Fibroblast of lung (primary cell): ENCODE measurements around the gene CDK2. TPM values are rescaled to one million over a fixed set of nuclear protein-coding genes. Genes with fewer than 3 reads are reported as not detected.
"Not testable (repeated sequence)": the region's sequence is repeated elsewhere in the genome, so short reads cannot be mapped to it uniquely, and the experiment has no call there.

ENCODE experiments used
- DNase-seq, 2 donors: peaks; one replicate each; pipeline versions ENCODE4 v3.0.0 to v3.0.0-alpha.2; 2010; ENCODE audit warnings: low read depth in 2 of 2
- H2AFZ ChIP-seq: 2 replicates; pipeline ENCODE4 v1.5.1; 2012; ENCODE audit warnings: low read length, control low read depth, inconsistent platforms
- H3K27ac ChIP-seq: 2 replicates; pipeline ENCODE4 v1.5.1; 2011; ENCODE audit warnings: low read length, control low read depth; ENCODE audit not compliant: insufficient read depth
- H3K27me3 ChIP-seq: 2 replicates; pipeline ENCODE4 v1.5.1; 2011; ENCODE audit warnings: mild to moderate bottlenecking, low read length; ENCODE audit not compliant: control insufficient read depth, insufficient read depth
- H3K36me3 ChIP-seq: 2 replicates; pipeline ENCODE4 v1.5.1; 2011; ENCODE audit warnings: low read length; ENCODE audit not compliant: control insufficient read depth, insufficient read depth
- H3K4me1 ChIP-seq: 2 replicates; pipeline ENCODE4 v1.5.1; 2011; ENCODE audit warnings: low read length; ENCODE audit not compliant: control insufficient read depth, insufficient read depth; ENCODE audit errors: extremely low read depth
- H3K4me2 ChIP-seq: 2 replicates; pipeline ENCODE4 v1.5.1; 2011; ENCODE audit warnings: low read length, control low read depth; ENCODE audit not compliant: insufficient read depth; ENCODE audit errors: extremely low read depth
- H3K4me3 ChIP-seq, 4 experiments: fragments of 200-600 bp in 1 of 4; sonication (generic) in 1 of 4; replicated peaks in 1 of 4; 2 replicates each; pipeline ENCODE4 v1.5.1; 2011 to 2016; ENCODE audit warnings: low read length in 4 of 4, low read depth in 3 of 4, mild to moderate bottlenecking in 3 of 4, control low read depth in 2 of 4, inconsistent platforms in 1 of 4, mixed read lengths in 1 of 4; ENCODE audit not compliant: insufficient read depth in 1 of 4; ENCODE audit errors: control extremely low read depth in 1 of 4
- H3K79me2 ChIP-seq: 2 replicates; pipeline ENCODE4 v1.5.1; 2012; ENCODE audit warnings: mild to moderate bottlenecking, low read length, inconsistent platforms; ENCODE audit not compliant: control insufficient read depth, insufficient read depth
- H3K9ac ChIP-seq: 2 replicates; pipeline ENCODE4 v1.5.1; 2011; ENCODE audit warnings: mild to moderate bottlenecking, low read length, control low read depth; ENCODE audit not compliant: insufficient read depth
- H3K9me3 ChIP-seq: 2 replicates; pipeline ENCODE4 v1.5.1; 2012; ENCODE audit warnings: low read depth, low read length; ENCODE audit not compliant: control insufficient read depth, insufficient read depth
- H4K20me1 ChIP-seq: 2 replicates; pipeline ENCODE4 v1.5.1; 2011; ENCODE audit warnings: low read length; ENCODE audit not compliant: control insufficient read depth, insufficient read depth; ENCODE audit errors: extremely low read depth
- CTCF ChIP-seq, 2 donors: IDR thresholded peaks in 1 of 2; conservative IDR thresholded peaks in 1 of 2; 1 replicate in 1 of 2; 2 replicates in 1 of 2; pipeline ENCODE4 v1.5.1; 2011 to 2012; ENCODE audit warnings: low read length in 2 of 2, control low read depth in 1 of 2, inconsistent platforms in 1 of 2, low read depth in 1 of 2, mild to moderate bottlenecking in 1 of 2
- EZH2 ChIP-seq: IDR thresholded peaks from 2 replicates; pipeline ENCODE4 v1.5.1; 2012; ENCODE audit warnings: low read length, control low read depth, mild to moderate bottlenecking; ENCODE audit errors: missing control alignments
- polyA plus RNA-seq, 2 donors: library from polyadenylated mRNA; depleted of rRNA in 1 of 2; stranded (reverse) in 1 of 2; unstranded in 1 of 2; fragments of >200 nt; gene quantifications; 2 replicates each; pipeline ENCODE4 v1.2.1, GENCODE V29; 2011 to 2012; ENCODE audit warnings: missing spikeins in 1 of 2
- total RNA-seq: library from RNA; depleted of rRNA; stranded (reverse); fragments of >200 nt; gene quantifications from 2 replicates; pipeline ENCODE4 v1.2.1, GENCODE V29; 2014

The CDK2 gene
- total and polyA plus RNA-seq, 2 donors (not counting 1 experiment from before 2014, with no cell fraction given) = 12.7 to 32.5 TPM

GRCh38 chr12:55996201-55996714, 29.6 kb downstream of the CDK2 start:
- no peak overlapping the region for H3K9ac ChIP-seq
- H3K27ac ChIP-seq = peak overlapping the region; percentile 11
- DNase-seq = peak; percentile 42 to 79
- H3K9me3 ChIP-seq = no peaks in the 10 kb centered on the region
- peak overlapping the region; percentile 65 to 97 (median 93) for H3K4me3 ChIP-seq
- no peak for TF ChIP-seq EZH2
- TF ChIP-seq CTCF (conservative IDR thresholded peaks at IDR 0.05 in 1 of 2, IDR thresholded peaks at IDR 0.05 in 1 of 2; ENCODE audit: low read depth in 1 of 2, low read length in 2 of 2) = peak; percentile 84 to 85
- H4K20me1 ChIP-seq = no peaks in the 10 kb centered on the region
- peak overlapping the region; percentile 84 for H3K4me2 ChIP-seq
- H3K27me3 ChIP-seq = no peaks in the 10 kb centered on the region
- H3K4me1 ChIP-seq = no peaks in the 10 kb centered on the region
- H2AFZ ChIP-seq = no peak overlapping the region
- H3K79me2 ChIP-seq = peaks cover 2% of the 10 kb centered on the region
- peaks cover 2% of the 10 kb centered on the region for H3K36me3 ChIP-seq

- TF ChIP-seq EZH2 (no peak), CTCF (conservative IDR thresholded peaks at IDR 0.05 in 1 of 2, IDR thresholded peaks at IDR 0.05 in 1 of 2; ENCODE audit: low read depth in 1 of 2, low read length in 2 of 2) (no peak)
- peaks cover 2% of the 10 kb centered on the region for H3K79me2 ChIP-seq
- peak within 1 kb of the TSS; percentile 65 to 97 (median 93) for H3K4me3 ChIP-seq
- DNase-seq = peak; percentile 97 to 98
- H3K4me2 ChIP-seq = peak within 1 kb of the TSS; percentile 96
- no peaks in the 10 kb centered on the region for H4K20me1 ChIP-seq
- no peaks in the 10 kb centered on the region for H3K4me1 ChIP-seq
- H3K27me3 ChIP-seq = no peaks in the 10 kb centered on the region
- no peaks in the 10 kb centered on the region for H3K36me3 ChIP-seq
- H3K9me3 ChIP-seq = no peaks in the 10 kb centered on the region
- peak within 1 kb of the TSS; percentile 79 for H2AFZ ChIP-seq
- peak within 1 kb of the TSS; percentile 51 for H3K27ac ChIP-seq
- peak within 1 kb of the TSS; percentile 60 for H3K9ac ChIP-seq
Observed at GRCh38 chr12:55996715-55997534, 30.3 kb downstream of the CDK2 start, which contains the start of gene SUOX. SUOX (plus strand) TSS chr12:55997276; CDS start chr12:56002222, 4,946 bp downstream.

- no peaks in the 10 kb centered on the region for H3K27me3 ChIP-seq
- H3K9ac ChIP-seq = peak overlapping the region; percentile 60
- peaks cover 2% of the 10 kb centered on the region for H3K79me2 ChIP-seq
- H3K9me3 ChIP-seq = no peaks in the 10 kb centered on the region
- H2AFZ ChIP-seq = peak overlapping the region; percentile 79
- H3K4me2 ChIP-seq = peak overlapping the region; percentile 96
- peak overlapping the region; percentile 51 for H3K27ac ChIP-seq
- DNase-seq = no peak
- H3K36me3 ChIP-seq = peaks cover 1% of the 10 kb centered on the region
- no peak for TF ChIP-seq CTCF (conservative IDR thresholded peaks at IDR 0.05 in 1 of 2, IDR thresholded peaks at IDR 0.05 in 1 of 2; ENCODE audit: low read depth in 1 of 2, low read length in 2 of 2)
- no peak for TF ChIP-seq EZH2
- no peaks in the 10 kb centered on the region for H3K4me1 ChIP-seq
- H4K20me1 ChIP-seq = no peaks in the 10 kb centered on the region
- H3K4me3 ChIP-seq = peak overlapping the region; percentile 65 to 97 (median 93)
Observed at GRCh38 chr12:55997535-55997859, 30.9 kb downstream of the CDK2 start.

GRCh38 chr12:55999522-55999921, 32.9 kb downstream of the CDK2 start:
- not testable (repeated sequence) for H3K9ac ChIP-seq, H3K27me3 ChIP-seq, H3K79me2 ChIP-seq, H4K20me1 ChIP-seq, H3K4me3 ChIP-seq, H3K4me1 ChIP-seq, H3K36me3 ChIP-seq, H3K4me2 ChIP-seq, H3K27ac ChIP-seq, H3K9me3 ChIP-seq, H2AFZ ChIP-seq, DNase-seq
